ENCODE measurements around the gene RYR3. TPM values are rescaled to one million over a fixed set of nuclear protein-coding genes. Genes with fewer than 3 reads are reported as not detected.

The RYR3 gene
- total and polyA plus RNA-seq, 4 donors, result 0.09 to 1.4 (median 0.47) TPM

DNA sequence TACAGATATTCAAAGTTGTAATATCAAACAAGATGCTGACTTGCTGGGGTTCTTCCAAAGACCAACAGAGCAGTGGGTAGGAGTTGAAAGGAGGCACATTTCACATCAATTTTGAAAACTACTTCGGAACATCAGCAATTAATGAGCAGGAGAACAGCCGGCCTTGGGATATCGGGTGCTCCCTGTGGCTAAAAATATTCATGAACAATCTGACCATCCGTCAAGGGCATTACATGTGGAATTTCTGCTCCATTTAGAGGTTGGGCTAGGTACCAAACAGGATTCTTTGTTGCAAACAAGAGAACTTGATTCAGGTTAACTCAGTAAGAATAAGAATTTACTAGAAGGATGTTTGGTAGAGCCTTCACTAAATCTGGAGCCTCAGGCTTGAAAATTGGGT is 223.9 kb downstream of the RYR3 start:
- Histone ChIP-seq H3K36me3 (ENCODE audit: control insufficient read depth in 4 of 4, insufficient read depth in 4 of 4, low read length in 4 of 4) (no peaks in the 10 kb centered on the region), H3K9ac (ENCODE audit: insufficient read depth in 1 of 2, low read length in 2 of 2) (no peak overlapping the region), H3K9me3 (ENCODE audit: control insufficient read depth in 4 of 4, insufficient read depth in 3 of 4, low read length in 3 of 4) (no peaks in the 10 kb centered on the region), H3K4me1 (ENCODE audit: control insufficient read depth in 5 of 5, insufficient read depth in 5 of 5, low read length in 5 of 5) (no peaks in the 10 kb centered on the region), H3K27ac (ENCODE audit: low read depth in 1 of 2, low read length in 1 of 2) (no peak overlapping the region), H3K4me3 (no peak overlapping the region), H3K27me3 (ENCODE audit: control insufficient read depth in 3 of 3, insufficient read depth in 3 of 3, low read length in 2 of 3) (no peaks in the 10 kb centered on the region)
- WGBS, 2 donors, result 89 to 91% methylated on average over 4 of the region's 4 CpGs
- no peak for ATAC-seq (ENCODE audit: insufficient read depth, low FRiP score)
- DNase-seq, result no peak
- TF ChIP-seq, protein P1, sequence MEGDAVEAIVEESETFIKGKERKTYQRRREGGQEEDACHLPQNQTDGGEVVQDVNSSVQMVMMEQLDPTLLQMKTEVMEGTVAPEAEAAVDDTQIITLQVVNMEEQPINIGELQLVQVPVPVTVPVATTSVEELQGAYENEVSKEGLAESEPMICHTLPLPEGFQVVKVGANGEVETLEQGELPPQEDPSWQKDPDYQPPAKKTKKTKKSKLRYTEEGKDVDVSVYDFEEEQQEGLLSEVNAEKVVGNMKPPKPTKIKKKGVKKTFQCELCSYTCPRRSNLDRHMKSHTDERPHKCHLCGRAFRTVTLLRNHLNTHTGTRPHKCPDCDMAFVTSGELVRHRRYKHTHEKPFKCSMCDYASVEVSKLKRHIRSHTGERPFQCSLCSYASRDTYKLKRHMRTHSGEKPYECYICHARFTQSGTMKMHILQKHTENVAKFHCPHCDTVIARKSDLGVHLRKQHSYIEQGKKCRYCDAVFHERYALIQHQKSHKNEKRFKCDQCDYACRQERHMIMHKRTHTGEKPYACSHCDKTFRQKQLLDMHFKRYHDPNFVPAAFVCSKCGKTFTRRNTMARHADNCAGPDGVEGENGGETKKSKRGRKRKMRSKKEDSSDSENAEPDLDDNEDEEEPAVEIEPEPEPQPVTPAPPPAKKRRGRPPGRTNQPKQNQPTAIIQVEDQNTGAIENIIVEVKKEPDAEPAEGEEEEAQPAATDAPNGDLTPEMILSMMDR (IDR thresholded peaks at IDR 0.05; ENCODE audit: control extremely low read depth, extremely low read depth), result no peak

DNA sequence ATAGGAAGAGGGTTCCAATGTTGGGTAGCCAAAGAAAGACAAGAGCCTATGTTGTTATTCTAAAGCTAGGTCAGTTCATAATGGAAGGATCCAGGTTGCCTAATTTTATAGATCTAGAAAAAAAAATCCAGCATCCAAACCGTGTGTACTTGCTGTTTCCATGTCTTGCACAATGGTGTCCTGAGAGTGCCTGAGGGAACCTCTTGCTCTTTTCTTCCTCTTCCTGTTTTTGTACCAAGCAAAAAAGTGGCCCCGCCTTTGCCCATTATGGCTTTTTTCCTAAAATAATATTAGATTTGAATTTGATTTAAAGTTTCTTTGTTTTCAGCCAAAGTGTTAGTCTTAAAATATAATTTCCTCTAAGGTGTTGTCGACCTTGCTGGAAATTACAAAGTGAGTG is 224.4 kb downstream of the RYR3 start:
- no peak for DNase-seq
- 45 to 50% methylated on average over 3 of the region's 3 CpGs for WGBS, 2 donors
- no peaks in the 10 kb centered on the region for H3K36me3 ChIP-seq (ENCODE audit: control insufficient read depth in 4 of 4, insufficient read depth in 4 of 4, low read length in 4 of 4)
- no peak for ATAC-seq (ENCODE audit: insufficient read depth, low FRiP score)
- H3K4me1 ChIP-seq (ENCODE audit: control insufficient read depth in 5 of 5, insufficient read depth in 5 of 5, low read length in 5 of 5), result no peaks in the 10 kb centered on the region
- TF ChIP-seq, protein P1 (IDR thresholded peaks at IDR 0.05; ENCODE audit: control extremely low read depth, extremely low read depth), result no peak
- H3K9ac ChIP-seq (ENCODE audit: insufficient read depth in 1 of 2, low read length in 2 of 2), result no peak overlapping the region
- H3K27me3 ChIP-seq (ENCODE audit: control insufficient read depth in 3 of 3, insufficient read depth in 3 of 3, low read length in 2 of 3), result no peaks in the 10 kb centered on the region
- no peak overlapping the region for H3K4me3 ChIP-seq
- H3K9me3 ChIP-seq (ENCODE audit: control insufficient read depth in 4 of 4, insufficient read depth in 3 of 4, low read length in 3 of 4), result no peaks in the 10 kb centered on the region
- H3K27ac ChIP-seq (ENCODE audit: low read depth in 1 of 2, low read length in 1 of 2), result no peak overlapping the region

DNA sequence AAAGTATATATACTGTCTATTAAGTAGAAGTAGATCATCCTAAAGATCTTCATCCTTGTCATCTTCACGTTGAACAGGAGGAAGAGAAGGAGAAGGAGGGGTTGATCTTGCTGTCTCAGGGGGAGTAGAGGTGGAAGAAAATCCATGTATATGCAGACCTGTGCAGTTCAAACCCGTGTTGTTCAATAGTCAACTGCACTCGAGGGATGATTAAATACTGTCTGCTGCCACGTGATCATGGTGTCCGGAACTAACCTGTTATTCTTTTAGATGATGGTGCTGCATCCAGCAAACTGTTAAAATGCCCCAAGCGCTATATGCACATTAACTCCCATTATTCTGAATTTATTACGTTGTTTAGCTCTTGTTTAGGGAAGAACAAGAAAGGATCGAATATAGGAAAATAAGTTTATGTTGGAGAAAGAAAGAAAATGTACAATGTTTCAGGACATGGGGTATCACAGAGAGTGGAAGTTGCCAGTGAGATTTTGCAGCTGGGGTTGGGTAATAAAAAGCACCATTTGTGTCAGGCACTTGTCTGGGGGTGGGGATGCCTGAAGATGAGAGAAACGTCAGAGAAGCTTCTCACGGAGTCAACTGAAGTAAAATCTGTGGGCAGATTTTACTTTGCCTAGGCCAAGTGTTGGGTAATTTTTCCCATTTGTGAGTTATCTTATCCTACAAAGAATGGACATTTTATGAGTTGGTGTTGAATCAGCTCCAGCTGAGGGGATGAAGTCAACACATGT is 229.2 kb downstream of the RYR3 start:
- no peak overlapping the region for H3K27ac ChIP-seq (ENCODE audit: low read depth in 1 of 2, low read length in 1 of 2)
- 74 to 85% methylated on average over 10 of the region's 10 CpGs for WGBS, 2 donors
- no peaks in the 10 kb centered on the region for H3K36me3 ChIP-seq (ENCODE audit: control insufficient read depth in 4 of 4, insufficient read depth in 4 of 4, low read length in 4 of 4)
- TF ChIP-seq, protein P1 (IDR thresholded peaks at IDR 0.05; ENCODE audit: control extremely low read depth, extremely low read depth), result no peak
- no peak overlapping the region for H3K9ac ChIP-seq (ENCODE audit: insufficient read depth in 1 of 2, low read length in 2 of 2)
- H3K27me3 ChIP-seq (ENCODE audit: control insufficient read depth in 3 of 3, insufficient read depth in 3 of 3, low read length in 2 of 3), result no peaks in the 10 kb centered on the region
- H3K4me3 ChIP-seq, result no peak overlapping the region
- no peaks in the 10 kb centered on the region for H3K9me3 ChIP-seq (ENCODE audit: control insufficient read depth in 4 of 4, insufficient read depth in 3 of 4, low read length in 3 of 4)
- no peak for ATAC-seq (ENCODE audit: insufficient read depth, low FRiP score)
- DNase-seq, result peak in 1 of 3 donors; percentile 5
- no peaks in the 10 kb centered on the region for H3K4me1 ChIP-seq (ENCODE audit: control insufficient read depth in 5 of 5, insufficient read depth in 5 of 5, low read length in 5 of 5)

DNA sequence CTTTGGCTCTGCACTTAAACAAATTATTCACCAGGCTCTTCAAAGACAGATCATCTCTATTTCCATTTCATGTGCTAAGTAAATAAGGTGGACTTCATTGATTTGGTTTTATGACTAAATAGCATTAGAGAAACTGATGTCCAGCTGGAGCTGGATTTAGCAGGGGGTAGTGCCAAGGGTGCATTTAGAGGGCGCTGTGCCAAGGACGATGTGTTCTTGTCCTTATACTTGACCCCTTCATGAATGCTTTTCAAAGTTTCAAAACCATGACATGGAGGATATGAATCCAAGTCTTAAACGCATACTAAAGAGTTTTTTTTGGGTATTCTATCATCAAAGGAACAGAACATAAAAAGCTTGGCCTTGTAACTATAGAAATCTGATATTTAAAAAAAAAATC is 233.2 kb downstream of the RYR3 start:
- no peak overlapping the region for H3K9ac ChIP-seq (ENCODE audit: insufficient read depth in 1 of 2, low read length in 2 of 2)
- DNase-seq (no peak), ATAC-seq (ENCODE audit: insufficient read depth, low FRiP score) (no peak)
- H3K4me3 ChIP-seq, result no peak overlapping the region
- 83 to 88% methylated on average over 3 of the region's 3 CpGs for WGBS, 2 donors
- H3K9me3 ChIP-seq (ENCODE audit: control insufficient read depth in 4 of 4, insufficient read depth in 3 of 4, low read length in 3 of 4), result peaks cover 0 to 2% (median 0%) of the 10 kb centered on the region in 4 donors
- no peak overlapping the region for H3K27ac ChIP-seq (ENCODE audit: low read depth in 1 of 2, low read length in 1 of 2)
- H3K4me1 ChIP-seq (ENCODE audit: control insufficient read depth in 5 of 5, insufficient read depth in 5 of 5, low read length in 5 of 5), result no peaks in the 10 kb centered on the region
- H3K27me3 ChIP-seq (ENCODE audit: control insufficient read depth in 3 of 3, insufficient read depth in 3 of 3, low read length in 2 of 3), result no peaks in the 10 kb centered on the region
- H3K36me3 ChIP-seq (ENCODE audit: control insufficient read depth in 4 of 4, insufficient read depth in 4 of 4, low read length in 4 of 4), result no peaks in the 10 kb centered on the region
- TF ChIP-seq, protein P1 (IDR thresholded peaks at IDR 0.05; ENCODE audit: control extremely low read depth, extremely low read depth), result no peak

Data from lung (tissue), 12 donors.